GM23338 (cell line): ENCODE data around the gene OR6K2. TPM values are rescaled to one million over a fixed set of nuclear protein-coding genes. Genes with fewer than 3 reads are reported as not detected.

Source experiments
- ATAC-seq: fragments of 200-7000 bp; cut with Tn5 transposase; 3 replicates; pipeline ENCODE4 v1.9.1; 2020
- DNase-seq: peaks from one replicate; pipeline ENCODE4 v3.0.0-alpha.2; 2015; ENCODE audit warnings: low spot score
- H2AFZ ChIP-seq: fragments of 200-600 bp; sonication (generic); 2 replicates; pipeline ENCODE4 v1.8.0; 2016; ENCODE audit warnings: antibody characterized with exemption, mild to moderate bottlenecking, moderate library complexity
- H3F3A ChIP-seq: fragments of 200-600 bp; sonication (generic); replicated peaks from 2 replicates; pipeline ENCODE4 v1.8.0; 2017; ENCODE audit warnings: antibody characterized with exemption, mixed run types, low read depth
- H3K27ac ChIP-seq: fragments of 200-600 bp; sonication (generic); 2 replicates; pipeline ENCODE4 v1.6.1; 2016; ENCODE audit warnings: low read depth
- H3K27me3 ChIP-seq: fragments of 200-600 bp; sonication (generic); 2 replicates; pipeline ENCODE4 v1.8.0; 2016; ENCODE audit warnings: mild to moderate bottlenecking, mixed run types, moderate library complexity; ENCODE audit not compliant: insufficient read depth
- H3K36me3 ChIP-seq: fragments of 200-600 bp; sonication (generic); 2 replicates; pipeline ENCODE4 v1.8.0; 2016; ENCODE audit warnings: mild to moderate bottlenecking; ENCODE audit not compliant: insufficient read depth
- H3K4me1 ChIP-seq: fragments of 200-600 bp; sonication (generic); 2 replicates; pipeline ENCODE4 v1.8.0; 2016; ENCODE audit warnings: mild to moderate bottlenecking, moderate library complexity; ENCODE audit not compliant: insufficient read depth
- H3K4me2 ChIP-seq: fragments of 200-600 bp; sonication (generic); 2 replicates; pipeline ENCODE4 v1.7.1; 2017; ENCODE audit warnings: mixed run types
- H3K4me3 ChIP-seq: fragments of 200-600 bp; sonication (generic); 2 replicates; pipeline ENCODE4 v1.6.1; 2016; ENCODE audit warnings: mixed run types
- H3K79me2 ChIP-seq: fragments of 200-600 bp; sonication (generic); replicated peaks from 2 replicates; pipeline ENCODE4 v1.8.0; 2017; ENCODE audit warnings: mild to moderate bottlenecking; ENCODE audit not compliant: insufficient read depth
- H3K9me2 ChIP-seq: fragments of 200-600 bp; sonication (generic); 2 replicates; pipeline ENCODE4 v1.8.0; 2017; ENCODE audit not compliant: insufficient read depth
- H4K20me1 ChIP-seq: fragments of 200-600 bp; sonication (generic); replicated peaks from 2 replicates; pipeline ENCODE4 v1.8.0; 2017; ENCODE audit warnings: mild to moderate bottlenecking; ENCODE audit not compliant: insufficient read depth
- H3K27ac Mint-ChIP-seq: 2 replicates; pipeline ENCODE4 v1.8.0; 2020; ENCODE audit warnings: inconsistent platforms, mild to moderate bottlenecking, moderate library complexity, mixed read lengths
- H3K27me3 Mint-ChIP-seq: 3 replicates; pipeline ENCODE4 v1.8.0; 2022; ENCODE audit warnings: low read depth, mild to moderate bottlenecking, moderate library complexity, mixed read lengths, inconsistent platforms; ENCODE audit not compliant: insufficient read depth, poor library complexity
- H3K36me3 Mint-ChIP-seq: 3 replicates; pipeline ENCODE4 v1.8.0; 2021; ENCODE audit warnings: low read depth, mild to moderate bottlenecking, inconsistent platforms, moderate library complexity, mixed read lengths
- H3K4me1 Mint-ChIP-seq: 3 replicates; pipeline ENCODE4 v1.8.0; 2020; ENCODE audit warnings: mild to moderate bottlenecking, inconsistent platforms, mixed read lengths
- H3K4me3 Mint-ChIP-seq: 3 replicates; pipeline ENCODE4 v1.8.0; 2021; ENCODE audit warnings: moderate library complexity, mild to moderate bottlenecking, inconsistent platforms, mixed read lengths
- H3K9me3 Mint-ChIP-seq: 3 replicates; pipeline ENCODE4 v1.8.0; 2020; ENCODE audit warnings: moderate library complexity, mild to moderate bottlenecking, inconsistent platforms, mixed read lengths
- ETS1 ChIP-seq: IDR thresholded peaks from 2 replicates; pipeline ENCODE4 v1.6.1; 2016; ENCODE audit warnings: antibody characterized with exemption
- EZH2 ChIP-seq: fragments of 200-600 bp; sonication (generic); IDR thresholded peaks from one replicate; pipeline ENCODE4 v1.8.0; 2017; ENCODE audit warnings: antibody characterized with exemption, mild to moderate bottlenecking, low read depth; ENCODE audit not compliant: unreplicated experiment
- EZH2phosphoT487 ChIP-seq: fragments of 200-600 bp; sonication (generic); IDR thresholded peaks from one replicate; pipeline ENCODE4 v1.8.1; 2018; ENCODE audit warnings: antibody characterized with exemption; ENCODE audit not compliant: unreplicated experiment
- JUNB ChIP-seq: IDR thresholded peaks from one replicate; pipeline ENCODE4 v1.6.1; 2016; ENCODE audit warnings: antibody characterized with exemption; ENCODE audit not compliant: unreplicated experiment
- NANOG ChIP-seq: IDR thresholded peaks from 2 replicates; pipeline ENCODE4 v1.6.1; 2016; ENCODE audit warnings: antibody characterized with exemption, borderline replicate concordance
- POLR2AphosphoS5 ChIP-seq: IDR thresholded peaks from 2 replicates; pipeline ENCODE4 v1.6.1; 2016; ENCODE audit warnings: antibody characterized with exemption, low read depth
- REST ChIP-seq: IDR thresholded peaks from one replicate; pipeline ENCODE4 v1.6.1; 2018; ENCODE audit warnings: antibody characterized with exemption; ENCODE audit not compliant: unreplicated experiment
- STAT1 ChIP-seq: IDR thresholded peaks from one replicate; pipeline ENCODE4 v1.6.1; 2016; ENCODE audit warnings: antibody characterized with exemption; ENCODE audit not compliant: unreplicated experiment
- ZNF114 ChIP-seq: fragments of 250-450 bp; sonication (Bioruptor Pico); IDR thresholded peaks from 2 replicates; pipeline ENCODE4 v1.5.0; 2020; ENCODE audit warnings: mild to moderate bottlenecking, moderate library complexity
- ZNF331 ChIP-seq: fragments of 250-450 bp; sonication (Bioruptor Pico); IDR thresholded peaks from 2 replicates; pipeline ENCODE4 v1.5.0; 2020; ENCODE audit warnings: low read depth, mild to moderate bottlenecking, moderate library complexity
- ZNF462 ChIP-seq: fragments of 250-450 bp; sonication (Bioruptor Pico); IDR thresholded peaks from 2 replicates; pipeline ENCODE4 v1.5.0; 2020; ENCODE audit warnings: mild to moderate bottlenecking, moderate library complexity
- polyA plus RNA-seq: library from polyadenylated mRNA; unstranded; fragments of >200 nt; fragmentation: Nextera tagmentation; extraction: Ambion mirVana; gene quantifications from 2 replicates; pipeline ENCODE4 v1.2.1, GENCODE V29; 2016
- total RNA-seq: library from RNA; depleted of rRNA; stranded (reverse); fragments of >200 nt; shearing (Covaris generic); gene quantifications from 2 replicates; pipeline ENCODE4 v1.2.3, GENCODE V29; 2014

Gene OR6K2
- total and polyA plus RNA-seq, 2 experiments from 2014 or later, result not detected

- TF ChIP-seq REST (no peak), EZH2phosphoT487 (no peak), ZNF331 (CRISPR knock-in tag) (no peak), ZNF114 (CRISPR knock-in tag) (no peak), EZH2 (no peak)
These were observed 10.6 kb downstream of the OR6K2 start (continued) for GRCh38 chr1:158689875-158690274.

- Histone ChIP-seq H3K4me2 (no peak overlapping the region), H3K4me3 (no peak overlapping the region), H3K36me3 (no peaks in the 10 kb centered on the region), H3K79me2 (no peaks in the 10 kb centered on the region), H3F3A (no peaks in the 10 kb centered on the region), H3K27ac (no peak overlapping the region), H4K20me1 (no peaks in the 10 kb centered on the region), H3K27me3 (no peaks in the 10 kb centered on the region), H2AFZ (no peak overlapping the region), H3K9me2 (no peaks in the 10 kb centered on the region), H3K4me1 (no peaks in the 10 kb centered on the region)
- Mint-ChIP-seq H3K4me3 (no peak overlapping the region), H3K36me3 (no peaks in the 10 kb centered on the region), H3K4me1 (no peaks in the 10 kb centered on the region), H3K9me3 (no peaks in the 10 kb centered on the region), H3K27me3 (no peaks in the 10 kb centered on the region), H3K27ac (no peak overlapping the region)
- ATAC-seq, result no peak
- DNase-seq, result no peak
- TF ChIP-seq POLR2AphosphoS5 (no peak), ZNF462 (CRISPR knock-in tag) (no peak), EZH2phosphoT487 (no peak), REST (no peak), STAT1 (no peak), NANOG (no peak), ZNF331 (CRISPR knock-in tag) (no peak), JUNB (no peak), ETS1 (no peak), EZH2 (no peak)
These were observed 11.3 kb downstream of the OR6K2 start for GRCh38 chr1:158689110-158689509.
